Measurements from ENCODE around the gene MAGI2. TPM values are rescaled to one million over a fixed set of nuclear protein-coding genes. Genes with fewer than 3 reads are reported as not detected.
"Not testable (repeated sequence)": the region's sequence is repeated elsewhere in the genome, so short reads cannot be mapped to it uniquely, and the experiment has no call there.

MAGI2 gene
- total and polyA plus RNA-seq, 2 donors (not counting 3 experiments of a cell fraction or from before 2014, with no cell fraction given) = 0.28 to 6.0 TPM

- POLR2A ChIA-PET = no interaction called here
- CTCF ChIA-PET = no interaction called here
- no peak overlapping the region for H3K4me2 ChIP-seq (ENCODE audit: insufficient read depth, low read length)
- H3K9ac ChIP-seq (replicated peaks; ENCODE audit: extremely low read depth, insufficient read depth, low read length) = no peak overlapping the region
- no peak overlapping the region for H3K4me3 ChIP-seq (replicated peaks in 1 of 3; ENCODE audit: insufficient read depth in 1 of 3, low read depth in 1 of 3, low read length in 3 of 3)
- no peaks in the 10 kb centered on the region for H3K79me2 ChIP-seq (ENCODE audit: control insufficient read depth, insufficient read depth, low read length)
- no peak overlapping the region for H2AFZ ChIP-seq (ENCODE audit: low read depth, low read length)
- no TSS peak for BruUV-seq (replicated peaks)
- H3K27ac ChIP-seq (ENCODE audit: insufficient read depth, low read depth, low read length) = no peak overlapping the region
- no peak for FAIRE-seq
- dilution Hi-C loops (cut with MboI; ENCODE audit: extremely low pct_ligation_motif_present, low sequenced_read_pairs) (no loop called here), intact Hi-C loops (cut with micrococcal nuclease) (no loop called here)
- H4K20me1 ChIP-seq (replicated peaks; ENCODE audit: control insufficient read depth, extremely low read depth, insufficient read depth, low read length) = no peaks in the 10 kb centered on the region
- no peaks in the 10 kb centered on the region for H3K9me1 ChIP-seq (replicated peaks; ENCODE audit: control insufficient read depth, extremely low read depth, insufficient read depth, low read length)
- no peaks in the 10 kb centered on the region for H3K36me3 ChIP-seq (ENCODE audit: control insufficient read depth in 2 of 2, extremely low read depth in 1 of 2, insufficient read depth in 2 of 2, low read length in 2 of 2)
- TF ChIP-seq POLR2AphosphoS5 (IDR thresholded peaks at IDR 0.05; ENCODE audit: insufficient read depth, low read depth, low read length) (no peak), MAX (IDR thresholded peaks at IDR 0.05; ENCODE audit: insufficient read depth, insufficient read length) (no peak), CTCF (IDR thresholded peaks at IDR 0.05; ENCODE audit: extremely low read depth in 1 of 2, insufficient read depth in 1 of 2, low read depth in 1 of 2, low read length in 2 of 2) (no peak), JUN (IDR thresholded peaks at IDR 0.05; ENCODE audit: borderline replicate concordance, insufficient read depth, insufficient read length, low read depth) (no peak), EZH2 (IDR thresholded peaks at IDR 0.05; ENCODE audit: borderline replicate concordance, low read depth, low read length, severe bottlenecking) (no peak), GATA2 (IDR thresholded peaks at IDR 0.05; ENCODE audit: insufficient read depth, insufficient read length, low read depth, low read length) (no peak), POLR2A (IDR thresholded peaks at IDR 0.05; ENCODE audit: low read depth, low read length) (no peak), MYC (IDR thresholded peaks at IDR 0.05; ENCODE audit: low read depth, low read length) (no peak), FOS (IDR thresholded peaks at IDR 0.05; ENCODE audit: borderline replicate concordance, insufficient read depth, low read length) (no peak)
- DNase-seq (ENCODE audit: low read depth, low spot score) = no peak
- no peaks in the 10 kb centered on the region for H3K27me3 ChIP-seq (ENCODE audit: control insufficient read depth in 2 of 2, insufficient read depth in 2 of 2, low read length in 2 of 2)
- H3K9me3 ChIP-seq (replicated peaks; ENCODE audit: control insufficient read depth, insufficient read depth, low read length) = no peaks in the 10 kb centered on the region
- no peaks in the 10 kb centered on the region for H3K4me1 ChIP-seq (ENCODE audit: control insufficient read depth, extremely low read depth, insufficient read depth, low read length)
These were observed 1157.3 kb downstream of the MAGI2 start for GRCh38 chr7:78296046-78296597.

GRCh38 chr7:78289471-78289870 lies 1164.0 kb downstream of the MAGI2 start:
- H3K79me2 ChIP-seq (ENCODE audit: control insufficient read depth, insufficient read depth, low read length); POLR2A ChIA-PET; H3K27me3 ChIP-seq (ENCODE audit: control insufficient read depth in 2 of 2, insufficient read depth in 2 of 2, low read length in 2 of 2); H3K9me1 ChIP-seq (replicated peaks; ENCODE audit: control insufficient read depth, extremely low read depth, insufficient read depth, low read length); FAIRE-seq; H3K4me2 ChIP-seq (ENCODE audit: insufficient read depth, low read length); CTCF ChIA-PET; H3K36me3 ChIP-seq (ENCODE audit: control insufficient read depth in 2 of 2, extremely low read depth in 1 of 2, insufficient read depth in 2 of 2, low read length in 2 of 2); H3K4me1 ChIP-seq (ENCODE audit: control insufficient read depth, extremely low read depth, insufficient read depth, low read length); BruUV-seq (replicated peaks); intact Hi-C loops (cut with micrococcal nuclease); DNase-seq (ENCODE audit: low read depth, low spot score); H3K9ac ChIP-seq (replicated peaks; ENCODE audit: extremely low read depth, insufficient read depth, low read length); H3K9me3 ChIP-seq (replicated peaks; ENCODE audit: control insufficient read depth, insufficient read depth, low read length); dilution Hi-C loops (cut with MboI; ENCODE audit: extremely low pct_ligation_motif_present, low sequenced_read_pairs); H3K27ac ChIP-seq (ENCODE audit: insufficient read depth, low read depth, low read length); H2AFZ ChIP-seq (ENCODE audit: low read depth, low read length); H4K20me1 ChIP-seq (replicated peaks; ENCODE audit: control insufficient read depth, extremely low read depth, insufficient read depth, low read length); H3K4me3 ChIP-seq (replicated peaks in 1 of 3; ENCODE audit: insufficient read depth in 1 of 3, low read depth in 1 of 3, low read length in 3 of 3): not testable (repeated sequence)
